ENCODE measurements around the gene EIF4H. TPM values are rescaled to one million over a fixed set of nuclear protein-coding genes. Genes with fewer than 3 reads are reported as not detected.
A peak's percentile ranks its signal among the peaks of the same experiment; 100 is the strongest.
"Not testable (repeated sequence)": the region's sequence is repeated elsewhere in the genome, so short reads cannot be mapped to it uniquely, and the experiment has no call there.

Gene EIF4H
- polyA plus RNA-seq (2014; cell fraction: cytosol; rRNA removed) = 247 and 268 TPM in 2 replicates
- polyA plus RNA-seq (2014; cell fraction: nucleus; rRNA removed) = 125 and 132 TPM in 2 replicates

DNA sequence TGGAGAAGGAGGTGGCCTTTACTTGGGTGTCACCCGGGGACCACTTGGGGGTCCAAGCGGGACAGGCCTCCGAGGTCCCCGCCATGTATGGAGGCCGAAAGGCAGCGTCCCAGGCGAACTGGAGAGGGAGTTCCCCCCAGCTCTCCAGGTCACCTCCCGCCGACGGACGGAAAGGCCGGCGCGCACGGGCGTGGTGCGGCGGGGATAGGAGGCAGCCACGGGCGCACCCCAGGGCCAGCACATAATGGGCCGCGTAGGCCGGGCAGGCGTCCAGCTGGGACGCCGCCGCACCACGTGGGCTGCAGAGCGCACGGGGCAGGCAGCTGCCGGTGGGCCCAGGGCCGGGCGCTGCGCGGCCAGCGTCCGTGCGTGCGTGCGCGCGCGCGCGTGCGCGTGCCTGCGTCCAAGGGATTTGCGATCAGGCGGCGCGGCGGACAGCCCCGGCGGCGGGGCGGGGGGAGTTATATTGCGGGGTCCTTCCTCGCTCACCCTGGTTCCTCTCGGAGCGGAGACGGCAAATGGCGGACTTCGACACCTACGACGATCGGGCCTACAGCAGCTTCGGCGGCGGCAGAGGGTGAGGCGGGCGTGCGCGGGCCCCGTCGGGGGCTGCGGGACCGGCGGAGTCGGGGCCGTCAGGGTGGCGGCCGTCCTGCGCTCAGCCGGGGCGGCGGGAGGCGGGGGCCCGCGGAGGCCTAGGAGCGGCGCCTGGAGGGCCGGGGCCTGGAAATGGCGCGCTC lies at the start of gene EIF4H:
Gene EIF4H, plus strand, starts transcription at position 491 of the 740 bp plus-strand sequence. Its CDS starts 28 bp downstream, at position 519.
- DNase-seq (ENCODE audit: low spot score) = peak; percentile 91

GRCh38 chr7:74126220-74126880 lies 47.8 kb upstream of the EIF4H start:
- no peak for DNase-seq (ENCODE audit: low spot score)

GRCh38 chr7:74129887-74130286 lies 44.3 kb upstream of the EIF4H start:
- DNase-seq (ENCODE audit: low spot score) = no peak

GRCh38 chr7:74130518-74130917 lies 43.6 kb upstream of the EIF4H start:
- no peak for DNase-seq (ENCODE audit: low spot score)

DNA sequence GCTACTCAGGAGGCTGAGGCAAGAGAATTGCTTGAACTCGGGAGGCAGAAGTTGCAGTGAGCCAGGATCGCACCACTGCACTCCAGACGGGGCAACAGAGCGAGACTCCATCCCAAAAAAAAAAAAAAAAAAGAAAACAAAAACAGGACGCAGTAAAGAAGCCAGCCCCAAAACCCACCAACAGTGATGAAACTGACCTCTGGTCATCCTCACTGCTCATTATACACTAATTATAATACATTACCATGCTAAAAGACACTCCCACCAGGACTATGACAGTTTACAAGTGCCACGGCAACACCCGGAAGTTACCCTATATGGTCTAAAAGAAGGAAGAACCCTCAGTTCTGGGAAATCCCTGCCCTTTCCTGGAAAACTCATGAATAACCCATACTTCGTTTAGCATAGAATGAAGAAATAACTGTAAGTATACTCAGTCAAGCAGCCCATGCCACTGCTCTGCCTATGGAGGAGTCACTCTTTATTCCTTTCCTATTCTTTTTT lies 40.0 kb upstream of the EIF4H start:
- DNase-seq (ENCODE audit: low spot score) = no peak

GRCh38 chr7:74138334-74138867 lies 35.8 kb upstream of the EIF4H start:
- no peak for DNase-seq (ENCODE audit: low spot score)

DNA sequence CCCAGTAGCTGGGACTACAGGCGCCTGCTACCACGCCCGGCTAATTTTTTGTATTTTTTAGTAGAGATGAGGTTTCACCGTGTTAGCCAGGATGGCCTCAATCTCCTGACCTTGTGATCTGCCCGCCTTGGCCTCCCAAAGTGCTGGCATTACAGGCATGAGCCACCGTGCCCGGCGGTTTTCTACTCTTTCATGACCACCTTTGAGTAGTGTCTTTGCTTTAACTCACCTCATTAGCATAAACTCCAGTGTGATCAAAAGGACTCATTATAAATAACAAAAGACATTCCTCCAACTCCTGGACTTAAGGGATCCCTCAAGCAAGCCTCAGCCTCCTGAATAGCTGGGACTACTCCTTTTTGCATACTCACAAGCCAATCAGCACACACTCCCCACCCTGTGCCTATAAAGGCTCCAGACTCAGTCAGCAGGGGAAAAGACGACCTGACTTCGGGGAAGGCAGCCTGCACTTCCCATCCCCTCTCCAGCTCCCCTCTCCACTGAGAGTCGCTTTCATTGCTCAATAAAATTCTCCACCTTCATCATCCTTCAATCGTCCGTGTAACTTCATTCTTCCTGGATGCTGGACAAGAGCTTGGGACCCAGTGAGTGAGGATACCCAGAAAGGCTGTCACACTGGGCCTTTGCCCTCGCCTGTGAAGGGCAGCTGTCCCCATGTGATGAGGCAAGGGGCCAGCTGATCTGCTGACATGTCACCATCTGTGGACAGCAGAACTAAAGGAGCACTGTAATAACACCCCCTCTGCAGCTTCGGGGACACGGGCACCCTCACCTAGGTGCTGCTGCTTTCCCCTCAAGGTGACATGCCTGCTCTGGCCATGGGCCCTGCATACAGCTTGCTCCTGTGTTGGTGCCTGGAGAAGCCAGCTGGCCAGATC lies 35.0 kb upstream of the EIF4H start:
- DNase-seq (ENCODE audit: low spot score) = no peak

GRCh38 chr7:74141705-74142104 lies 32.5 kb upstream of the EIF4H start:
- no peak for DNase-seq (ENCODE audit: low spot score)

DNA sequence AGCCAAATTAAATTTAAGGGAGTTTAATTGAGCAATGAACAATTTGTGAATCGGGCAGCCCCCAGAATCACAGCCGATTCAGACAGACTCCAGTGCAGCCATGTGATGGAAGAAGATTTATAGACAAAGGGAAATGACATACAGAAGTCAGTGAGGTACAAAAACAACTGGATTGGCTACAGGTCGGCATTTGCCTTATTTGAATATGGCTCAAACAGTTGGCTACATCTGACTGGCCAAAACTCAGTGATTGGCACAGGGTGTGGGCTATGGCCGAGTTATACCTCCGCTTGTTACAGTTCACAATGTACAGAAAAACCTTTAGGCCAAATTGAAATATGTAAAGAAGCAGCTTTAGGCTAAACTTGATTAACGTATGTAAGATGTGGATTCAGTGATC lies 30.8 kb upstream of the EIF4H start:
- no peak for DNase-seq (ENCODE audit: low spot score)

- DNase-seq (ENCODE audit: low spot score) = no peak
Measured at GRCh38 chr7:74148491-74148890, 25.7 kb upstream of the EIF4H start.

- DNase-seq (ENCODE audit: low spot score) = no peak
Measured at GRCh38 chr7:74149071-74149470, 25.1 kb upstream of the EIF4H start.

- no peak for DNase-seq (ENCODE audit: low spot score)
Measured at GRCh38 chr7:74149603-74150002, 24.6 kb upstream of the EIF4H start.

- DNase-seq (ENCODE audit: low spot score) = no peak
Measured at GRCh38 chr7:74153736-74154135, 20.4 kb upstream of the EIF4H start.

DNA sequence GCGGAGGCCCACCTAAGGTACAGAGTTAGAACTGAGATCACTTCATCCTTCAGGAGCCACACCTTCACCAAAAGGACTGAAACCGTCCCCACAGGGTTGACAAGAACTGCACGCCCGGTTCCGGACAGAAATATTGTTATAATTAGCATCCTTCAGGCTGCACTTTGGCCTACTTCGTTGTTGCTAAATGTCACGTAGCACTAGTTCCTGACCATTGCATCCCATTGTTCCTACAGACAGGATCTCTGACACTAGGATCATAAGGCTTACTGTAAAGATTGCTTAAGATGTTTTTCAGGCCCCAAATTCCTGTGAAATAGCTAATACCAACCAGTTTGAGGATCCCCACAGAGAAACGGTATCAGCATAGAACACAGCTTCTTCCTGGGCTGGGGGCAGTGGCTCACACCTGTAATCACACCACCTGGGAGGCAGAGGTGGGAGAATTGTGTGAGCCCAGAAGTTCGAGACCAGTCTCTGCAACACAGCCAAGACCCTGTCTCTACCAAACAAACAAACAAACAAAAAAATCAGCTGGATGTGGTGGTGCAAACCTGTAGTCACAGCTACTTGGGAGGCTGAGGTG lies 18.3 kb upstream of the EIF4H start:
- no peak for DNase-seq (ENCODE audit: low spot score)

- no peak for DNase-seq (ENCODE audit: low spot score)
Measured at GRCh38 chr7:74157605-74158004, 16.6 kb upstream of the EIF4H start.

DNA sequence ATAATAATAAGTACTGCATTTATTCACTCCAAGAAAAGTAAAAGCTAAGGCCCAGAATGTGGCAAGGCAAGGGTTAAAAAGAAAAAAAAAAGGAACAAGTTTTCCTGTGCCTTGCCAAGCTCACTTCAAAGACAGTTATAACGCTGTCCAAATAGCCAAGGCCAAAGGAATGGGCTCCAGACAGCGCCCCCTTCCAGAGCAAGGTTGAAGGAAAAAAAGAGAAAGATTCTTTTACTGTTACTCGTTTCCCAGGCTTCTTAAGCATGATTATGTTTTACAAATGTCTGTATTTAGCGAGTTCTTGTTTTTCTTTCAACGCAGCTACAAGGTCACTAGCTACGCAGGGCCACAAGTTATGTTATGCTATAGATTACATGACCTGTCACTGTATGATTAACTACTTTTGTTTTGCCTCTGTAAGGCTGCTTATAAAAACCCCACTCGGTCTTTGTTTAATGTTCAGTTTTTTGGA lies 9.1 kb upstream of the EIF4H start:
- no peak for DNase-seq (ENCODE audit: low spot score)

DNA sequence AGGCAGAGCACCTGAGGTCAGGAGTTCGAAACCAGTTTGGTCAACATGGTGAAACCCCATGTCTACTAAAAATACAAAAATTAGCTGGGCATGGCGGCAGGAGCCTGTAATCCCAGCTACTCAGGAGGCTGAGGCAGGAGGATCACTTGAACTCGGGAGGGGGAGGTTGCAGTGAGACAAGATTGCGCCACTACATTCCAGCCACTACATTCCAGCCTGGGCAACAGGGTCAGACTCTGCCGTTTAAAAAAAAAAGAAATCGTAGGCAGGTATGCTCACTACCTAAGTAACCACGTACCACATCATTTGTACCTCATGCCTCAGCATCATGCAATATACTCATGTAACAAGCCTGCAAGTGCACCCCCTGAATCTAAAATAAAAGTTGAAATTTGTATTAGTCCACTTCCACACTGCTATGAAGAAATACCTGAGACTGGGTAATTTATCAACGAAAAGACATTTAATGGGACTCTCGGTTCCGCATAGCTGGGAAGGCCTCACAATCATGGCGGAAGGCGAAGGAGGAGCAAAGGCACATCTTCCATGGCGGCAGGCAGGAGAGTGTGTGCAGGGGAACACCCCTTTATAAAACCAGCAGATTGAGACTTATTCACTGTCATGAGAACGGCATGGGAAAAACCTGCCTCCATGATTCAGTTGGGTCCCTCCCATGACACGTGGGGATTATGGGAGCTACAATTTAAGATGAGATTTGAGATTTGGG lies 8.1 kb upstream of the EIF4H start:
- DNase-seq (ENCODE audit: low spot score) = no peak

GRCh38 chr7:74167324-74167723 lies 6.8 kb upstream of the EIF4H start:
- DNase-seq (ENCODE audit: low spot score) = not testable (repeated sequence)

- peak; percentile 30 for DNase-seq (ENCODE audit: low spot score)
Measured at GRCh38 chr7:74173074-74173473, 1.1 kb upstream of the EIF4H start.

DNA sequence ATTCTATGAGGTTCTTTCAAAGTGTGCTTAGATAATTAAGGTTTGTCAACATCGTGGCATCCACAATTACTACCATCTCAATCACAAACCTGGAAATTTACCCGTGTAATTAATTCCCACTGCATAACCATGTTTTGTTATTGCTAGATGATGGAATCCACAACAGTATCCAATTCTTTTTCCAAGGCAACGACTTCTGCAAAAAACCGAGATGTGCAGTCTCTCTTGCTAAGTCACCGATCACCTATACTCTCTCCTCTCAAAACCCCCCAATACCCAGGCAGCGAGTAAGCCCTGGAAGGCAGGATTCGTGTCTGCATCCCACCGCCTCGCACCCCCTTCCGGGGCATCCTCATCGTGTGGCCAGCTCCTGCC lies 678 bp upstream of the EIF4H start:
- no peak for DNase-seq (ENCODE audit: low spot score)

Data from SK-N-DZ (cell line).